ENCODE measurements around the gene RFX2.
"Not testable (repeated sequence)": the region's sequence is repeated elsewhere in the genome, so short reads cannot be mapped to it uniquely, and the experiment has no call there.

Gene RFX2

DNA sequence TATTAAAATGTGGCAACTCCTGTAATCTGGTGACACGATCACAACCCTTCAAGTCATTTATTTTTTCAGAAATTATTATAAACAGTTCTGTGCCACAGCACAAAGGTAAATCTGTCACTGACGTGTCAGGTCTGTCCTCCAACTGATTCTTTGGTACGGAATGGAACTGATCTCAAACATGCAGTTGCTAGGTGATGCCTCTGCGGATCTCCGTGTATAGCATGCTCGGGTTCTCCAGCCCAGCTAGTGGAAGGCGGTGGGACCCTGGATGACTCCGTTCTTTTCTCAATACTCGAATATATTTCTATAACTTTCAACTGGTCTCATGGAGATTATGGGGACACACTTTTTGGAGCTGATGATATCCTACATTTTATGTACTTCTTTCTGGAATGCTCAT lies 143.4 kb downstream of the RFX2 start:
- no peak for DNase-seq

DNA sequence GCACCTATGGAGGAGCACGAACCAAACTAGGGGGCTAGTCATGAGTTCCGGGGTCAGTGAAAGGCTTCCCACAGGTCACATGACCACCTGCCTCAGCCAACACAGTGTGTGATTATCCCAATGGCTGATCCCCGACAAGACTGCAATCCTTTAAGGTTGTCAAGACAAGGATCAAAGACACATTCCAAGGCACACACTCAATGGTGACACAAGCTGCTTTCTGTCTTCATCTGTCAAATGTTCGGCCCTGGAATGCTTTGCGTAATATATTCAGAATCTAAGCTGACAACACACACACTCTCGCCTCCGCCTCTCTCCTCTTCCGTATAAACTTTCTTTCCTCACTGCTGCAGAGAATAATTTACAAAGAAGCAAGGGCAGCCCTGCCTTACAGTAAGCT lies 144.1 kb downstream of the RFX2 start:
- no peak for DNase-seq

DNA sequence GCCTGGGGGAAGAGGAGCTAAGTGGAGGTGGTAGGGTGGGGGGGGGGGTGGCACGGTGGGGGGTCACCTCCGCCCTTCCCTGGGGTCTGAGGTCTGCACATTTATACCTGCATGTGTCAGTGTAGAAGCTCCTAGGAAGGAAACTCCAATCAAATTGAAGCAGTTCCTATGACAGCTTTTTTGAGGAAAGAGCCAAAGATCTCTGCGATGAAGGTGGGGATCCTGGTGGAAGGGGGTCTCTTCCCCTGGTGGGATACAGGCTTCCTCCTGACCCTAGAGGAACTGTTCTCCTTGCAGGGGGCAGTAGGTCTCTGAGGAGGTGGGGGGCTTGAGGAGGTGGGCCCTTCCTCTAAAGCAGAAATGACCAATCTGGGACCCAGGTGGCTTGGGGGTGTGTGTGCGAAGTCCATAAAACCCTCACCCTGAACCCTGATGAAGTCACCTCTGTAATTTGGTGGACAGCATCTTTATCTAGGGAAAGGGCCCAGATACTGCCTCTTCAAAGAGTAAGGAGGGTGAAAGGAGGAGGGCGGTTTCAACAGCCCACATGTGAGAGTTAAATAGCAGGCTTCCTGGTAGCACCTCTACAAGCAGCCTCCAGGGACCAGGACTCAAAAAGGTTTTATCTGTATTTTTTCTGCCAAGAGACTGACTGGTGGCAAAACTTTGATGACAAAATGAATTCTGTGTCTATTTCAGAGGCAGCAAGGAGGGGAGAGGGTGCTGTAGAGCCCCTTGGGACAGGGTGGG lies 145.3 kb downstream of the RFX2 start:
- no peak for DNase-seq

DNA sequence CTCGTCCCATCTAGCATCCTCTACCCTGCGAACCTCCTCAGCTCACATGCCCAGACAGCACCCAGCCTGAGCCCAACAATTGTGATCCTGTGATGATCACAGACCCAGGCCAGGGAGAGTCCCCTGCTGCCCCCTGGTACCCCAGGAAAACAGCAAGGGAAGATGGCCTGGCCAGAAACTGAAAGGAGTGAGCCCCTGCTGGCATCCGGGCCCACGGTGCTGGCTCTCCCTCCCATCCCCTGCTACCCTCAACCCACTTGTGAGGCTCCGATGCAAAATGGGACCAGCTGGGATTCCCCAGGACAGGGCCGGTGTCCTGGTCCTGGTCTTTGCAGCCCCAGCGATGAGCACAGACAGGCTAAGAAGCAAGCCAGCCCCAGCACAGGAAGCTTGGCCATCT lies 146.4 kb downstream of the RFX2 start:
- no peak for DNase-seq

DNA sequence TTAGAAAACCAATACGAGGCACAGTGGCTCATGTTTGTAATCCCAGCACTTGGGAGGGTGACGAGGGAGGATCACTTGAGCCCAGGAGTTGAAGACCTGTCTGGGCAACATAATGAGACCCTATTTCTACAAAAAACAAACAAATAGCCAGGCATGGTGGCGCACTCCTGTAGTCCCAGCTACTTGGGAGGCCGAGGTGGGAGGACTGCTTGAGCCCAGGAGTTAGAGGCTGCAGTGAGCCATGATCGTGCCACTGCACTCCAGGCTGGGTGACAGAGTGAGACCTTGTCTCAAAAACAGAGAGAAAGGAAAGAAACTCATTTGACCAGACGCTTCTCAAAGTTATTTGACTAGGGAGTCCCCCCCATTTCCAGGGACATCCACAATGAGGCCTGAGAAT lies 147.0 kb downstream of the RFX2 start:
- DNase-seq: not testable (repeated sequence)

DNA sequence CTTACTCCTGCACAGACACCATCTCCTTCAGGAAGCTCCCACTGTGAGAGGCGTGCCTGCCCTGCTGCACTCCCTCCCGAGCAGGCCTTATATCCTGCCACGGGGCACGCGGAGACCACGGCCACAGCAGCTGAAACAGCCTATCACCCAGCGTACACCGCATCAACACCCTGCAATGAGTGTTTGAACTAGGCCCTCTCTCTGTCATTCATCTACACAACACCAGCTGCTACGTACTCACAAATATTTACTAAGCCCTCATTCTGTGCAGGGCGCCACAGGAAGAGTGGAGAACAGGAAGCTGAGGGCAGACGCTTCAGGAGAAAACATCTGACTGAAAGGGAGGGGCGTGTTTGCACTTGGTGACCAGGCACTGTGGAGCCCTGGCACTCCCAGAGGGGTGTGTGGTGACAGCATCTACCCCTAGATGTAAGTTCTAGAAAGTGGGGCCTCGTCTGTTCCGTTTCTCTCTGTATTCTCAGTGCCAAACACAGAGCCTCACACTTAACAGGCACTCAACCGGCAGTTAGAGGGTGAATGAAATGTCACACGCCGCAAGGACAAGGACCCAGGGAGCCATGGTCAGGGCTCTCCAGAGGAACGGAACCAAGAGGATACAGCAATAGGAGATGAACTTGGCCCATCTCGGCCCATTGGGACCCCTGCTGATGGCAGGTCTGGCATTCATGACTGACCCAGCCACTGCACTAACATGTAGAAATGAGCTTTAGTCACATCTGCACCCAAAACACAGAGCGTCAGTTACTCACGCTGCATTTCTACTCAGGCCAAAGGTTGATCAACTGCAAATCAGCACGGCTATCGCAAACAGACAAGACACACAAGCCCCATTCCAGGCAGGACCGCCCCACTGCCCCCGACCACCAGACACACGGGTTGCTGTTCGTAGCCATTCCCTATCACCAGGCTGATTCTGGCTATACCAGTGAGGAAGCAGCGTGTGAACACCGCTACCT lies 148.0 kb downstream of the RFX2 start:
- DNase-seq: no peak

DNA sequence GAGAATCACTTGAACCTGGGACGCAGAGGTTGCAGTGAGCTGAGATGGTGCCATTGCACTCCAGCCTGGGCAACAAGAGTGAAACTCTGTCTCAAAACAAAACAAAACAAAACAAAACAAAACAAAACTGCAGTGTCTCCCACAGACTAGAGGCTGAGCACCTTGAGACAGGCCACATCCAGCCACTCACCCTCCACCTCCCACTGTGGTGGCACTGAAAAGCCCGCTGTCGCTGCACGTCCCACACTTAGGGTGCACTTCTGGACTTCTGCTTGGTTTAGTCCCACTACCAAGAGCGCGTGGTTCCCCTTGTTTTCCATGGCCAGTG lies 148.7 kb downstream of the RFX2 start:
- not testable (repeated sequence) for DNase-seq

DNA sequence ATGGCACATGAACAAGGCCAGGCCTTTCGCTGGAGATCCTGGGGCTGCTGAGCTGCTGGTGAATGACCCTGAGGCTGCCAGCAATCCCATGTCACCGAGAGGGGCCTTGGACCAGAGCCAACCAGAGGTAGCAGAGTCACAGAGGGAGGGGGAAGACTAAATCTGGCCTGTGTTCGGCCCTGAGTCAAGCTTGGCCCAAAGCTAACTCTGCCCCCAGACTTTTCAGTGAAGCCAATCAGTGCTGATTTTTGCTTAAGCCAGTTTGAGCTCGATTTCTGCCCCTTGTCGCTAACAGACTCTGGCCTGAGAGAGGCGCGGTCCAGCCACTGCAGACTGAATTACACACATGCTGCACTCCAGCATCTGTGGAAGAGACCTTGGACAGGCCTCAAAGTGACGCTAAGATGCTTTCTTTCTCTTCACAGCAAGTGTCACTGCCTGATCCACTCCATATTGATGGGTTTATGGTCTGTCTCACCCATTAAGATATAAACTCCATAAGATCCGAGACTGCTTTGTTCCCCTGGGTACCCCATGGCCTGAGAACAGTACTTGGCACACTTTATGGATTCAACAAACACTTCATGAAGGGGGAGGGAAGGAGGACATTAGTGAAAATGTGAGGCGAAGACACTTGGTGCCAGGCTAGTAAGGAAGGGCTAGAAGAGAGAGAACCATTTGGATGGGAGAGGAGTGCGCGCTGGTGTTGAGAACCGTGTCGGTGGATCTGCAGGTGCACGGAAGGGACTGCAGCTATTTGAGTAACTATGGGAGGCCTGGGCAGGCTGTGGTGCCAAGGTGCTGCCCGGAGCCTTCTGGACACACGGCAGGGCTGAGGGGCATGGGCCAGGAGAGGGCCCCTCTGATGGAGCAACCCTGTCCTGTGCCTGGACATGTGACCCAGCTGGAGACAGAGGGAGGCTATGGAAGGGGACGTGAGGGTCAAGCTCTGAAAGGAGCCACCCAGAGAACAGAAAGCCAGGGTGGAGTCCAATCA lies 150.0 kb downstream of the RFX2 start:
- no peak for DNase-seq

DNA sequence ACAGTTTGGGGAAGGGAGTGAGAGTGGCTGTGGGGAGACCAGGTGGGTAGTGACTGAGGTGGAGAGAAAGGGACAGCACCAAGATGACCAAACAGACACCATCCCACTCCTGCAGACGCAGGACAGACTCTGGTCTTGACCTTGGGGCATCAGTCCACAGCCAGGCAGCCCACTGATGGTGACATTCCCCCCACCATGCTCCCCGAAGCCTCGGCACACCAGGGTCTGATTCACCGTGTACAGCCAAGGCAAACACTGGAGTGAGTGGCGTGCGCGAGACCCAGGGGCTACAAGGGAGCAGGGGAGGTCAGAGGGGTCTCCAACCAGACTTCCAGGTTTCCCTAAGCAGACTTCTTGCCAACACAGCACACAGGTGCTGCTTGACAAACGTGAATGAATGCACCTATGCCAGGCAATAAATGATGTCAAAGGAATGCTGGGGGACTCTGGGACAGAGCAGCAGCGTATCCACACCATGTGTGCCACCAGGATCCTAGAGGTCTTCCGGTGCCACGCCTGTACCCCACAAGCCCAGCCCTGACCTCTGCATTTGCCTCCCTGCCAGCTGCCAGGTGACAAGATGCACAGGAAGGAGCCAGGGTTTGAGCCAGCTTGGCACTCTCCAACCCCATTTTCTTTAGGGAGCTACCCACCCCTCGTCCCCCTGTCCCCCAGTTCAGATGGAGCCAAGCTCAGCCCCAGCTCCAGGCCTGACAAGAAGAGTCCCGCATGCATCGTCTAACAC lies 150.9 kb downstream of the RFX2 start:
- DNase-seq: no peak

DNA sequence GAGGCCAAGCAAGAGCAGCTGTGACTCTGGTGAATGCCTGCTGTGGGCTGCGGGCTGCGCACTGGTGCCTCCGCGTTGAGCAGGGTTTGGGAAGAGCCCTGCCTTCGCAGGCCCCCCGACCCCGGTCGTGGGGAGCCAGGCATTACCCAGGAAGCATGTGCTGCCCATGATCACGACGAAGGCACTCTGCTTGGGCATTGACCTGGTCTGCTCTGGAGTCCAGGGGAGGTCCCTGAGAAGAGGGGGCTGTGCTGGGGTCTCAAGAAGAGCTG lies 151.5 kb downstream of the RFX2 start:
- DNase-seq: no peak

DNA sequence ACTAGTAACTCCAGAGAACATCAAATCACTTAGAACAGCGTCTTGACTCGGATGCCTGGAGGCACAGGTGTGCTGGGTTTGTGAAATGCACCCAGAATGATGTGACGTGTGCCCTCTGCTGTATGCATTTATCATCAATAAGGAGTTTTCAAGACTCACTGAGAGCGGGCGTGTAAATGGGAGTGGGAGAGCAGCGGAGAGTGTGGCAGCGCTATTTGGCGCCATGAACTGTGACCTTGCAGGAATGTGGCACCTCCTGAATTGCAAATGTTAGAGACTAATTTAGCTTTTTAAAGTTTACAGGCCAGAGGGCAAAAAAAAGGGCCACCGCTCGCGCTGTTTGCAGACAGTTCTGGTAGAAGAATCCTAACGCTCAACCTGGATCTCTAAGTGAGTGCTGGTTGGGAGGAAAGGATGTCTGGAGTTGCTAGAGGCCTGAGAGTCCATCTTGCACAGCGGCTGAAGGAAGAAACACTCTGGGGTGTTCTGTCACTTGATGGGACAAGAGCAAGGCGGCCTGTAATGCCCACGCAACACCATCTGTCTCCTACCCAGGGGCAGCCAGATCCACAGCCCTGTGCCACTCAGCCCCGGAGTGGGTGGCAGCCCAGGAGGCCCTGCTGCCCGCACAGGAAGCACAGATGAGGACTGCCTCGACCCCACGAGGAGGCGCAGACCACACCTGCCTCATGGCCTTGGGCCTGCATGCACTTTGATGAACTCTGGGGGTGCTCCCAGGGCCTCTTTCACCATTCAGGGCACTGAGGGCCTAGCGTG lies 152.0 kb downstream of the RFX2 start:
- DNase-seq: no peak

DNA sequence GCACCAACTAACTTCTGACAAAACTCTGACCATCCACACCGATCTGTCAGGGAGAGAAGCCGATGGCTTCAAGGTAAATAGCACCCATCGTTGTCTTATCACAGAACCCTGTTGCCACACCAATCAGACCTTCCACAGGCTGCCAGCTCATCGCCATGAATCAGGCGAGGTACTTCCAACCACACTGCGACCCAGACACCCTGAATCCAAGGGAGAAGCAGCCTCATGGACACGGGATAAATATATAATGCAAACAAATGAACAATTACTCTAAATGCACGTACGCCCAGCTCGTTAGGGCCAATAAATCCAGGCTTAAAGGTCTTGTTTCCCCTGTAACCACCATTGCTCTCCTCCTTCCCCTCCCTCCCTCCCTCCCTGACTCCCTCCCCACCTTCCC lies 153.1 kb downstream of the RFX2 start:
- DNase-seq: no peak

DNA sequence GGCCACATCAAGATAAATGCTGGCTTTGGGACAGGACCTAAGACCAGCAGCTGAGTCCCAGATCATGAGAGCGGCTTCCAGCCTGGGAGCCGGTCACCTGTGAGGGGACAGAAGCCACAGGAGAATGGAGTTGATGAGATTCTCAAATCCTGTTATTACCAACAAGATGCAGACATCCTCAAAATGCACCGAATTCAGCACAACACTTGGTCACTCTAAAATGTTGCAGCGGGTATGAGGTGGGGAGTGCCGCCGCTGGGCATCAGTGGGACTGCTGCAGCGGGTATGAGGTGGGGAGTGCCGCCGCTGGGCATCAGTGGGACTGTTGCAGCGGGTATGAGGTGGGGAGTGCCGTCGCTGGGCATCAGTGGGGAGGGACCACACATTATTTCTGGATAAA lies 153.6 kb downstream of the RFX2 start:
- DNase-seq: no peak

DNA sequence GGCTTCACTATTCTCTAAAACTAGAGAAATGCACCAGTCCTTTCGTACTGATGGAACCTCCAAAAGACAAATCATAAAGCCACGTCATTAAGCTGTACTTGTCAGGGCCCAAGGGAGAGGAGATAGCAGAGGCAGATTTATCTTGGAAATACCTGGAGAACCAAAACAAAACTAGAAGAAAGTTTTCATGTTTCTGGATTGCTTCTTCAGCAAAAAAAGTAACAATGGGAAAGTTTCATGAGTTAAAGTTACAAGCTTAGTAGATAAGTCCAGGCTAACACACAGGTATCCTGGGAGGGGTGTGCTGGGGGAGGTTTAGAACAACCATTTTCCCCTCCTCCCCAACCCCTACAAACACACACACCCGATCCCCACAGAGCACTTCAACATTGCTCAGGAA lies 154.0 kb downstream of the RFX2 start:
- DNase-seq: no peak

DNA sequence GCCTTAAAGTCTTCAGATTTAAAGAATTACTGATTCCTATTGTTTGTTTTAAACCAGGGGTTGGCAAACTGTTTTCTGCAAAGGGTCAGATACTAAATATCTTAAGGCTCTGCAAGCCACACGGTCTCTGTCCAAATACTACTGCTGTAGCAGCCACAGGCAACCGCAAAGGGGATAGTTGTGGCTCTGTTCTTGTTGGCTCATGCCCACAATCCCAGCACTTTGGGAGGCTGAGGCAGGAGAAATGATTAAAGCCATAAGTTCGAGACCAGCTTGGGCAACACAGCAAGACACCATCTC lies 154.7 kb downstream of the RFX2 start:
- no peak for DNase-seq

DNA sequence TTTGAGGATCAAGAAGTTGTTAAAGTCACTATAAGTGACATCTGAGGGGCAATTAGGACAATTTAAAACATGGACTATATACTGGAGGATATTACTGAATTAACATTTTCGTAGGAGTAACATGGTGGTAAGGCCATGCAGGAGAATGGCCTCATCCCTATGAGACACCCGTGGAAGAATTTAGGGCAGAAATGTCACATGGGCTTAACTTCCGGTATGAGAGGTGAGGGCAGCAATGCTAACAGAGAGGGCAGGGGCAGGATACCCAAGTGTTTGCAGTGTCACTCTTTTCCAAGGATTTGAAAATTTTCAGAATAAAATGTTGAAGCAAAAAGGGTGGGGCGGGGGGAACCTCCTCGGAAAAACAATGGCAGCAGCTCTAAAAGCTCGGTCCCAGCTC lies 156.0 kb downstream of the RFX2 start:
- no peak for DNase-seq

DNA sequence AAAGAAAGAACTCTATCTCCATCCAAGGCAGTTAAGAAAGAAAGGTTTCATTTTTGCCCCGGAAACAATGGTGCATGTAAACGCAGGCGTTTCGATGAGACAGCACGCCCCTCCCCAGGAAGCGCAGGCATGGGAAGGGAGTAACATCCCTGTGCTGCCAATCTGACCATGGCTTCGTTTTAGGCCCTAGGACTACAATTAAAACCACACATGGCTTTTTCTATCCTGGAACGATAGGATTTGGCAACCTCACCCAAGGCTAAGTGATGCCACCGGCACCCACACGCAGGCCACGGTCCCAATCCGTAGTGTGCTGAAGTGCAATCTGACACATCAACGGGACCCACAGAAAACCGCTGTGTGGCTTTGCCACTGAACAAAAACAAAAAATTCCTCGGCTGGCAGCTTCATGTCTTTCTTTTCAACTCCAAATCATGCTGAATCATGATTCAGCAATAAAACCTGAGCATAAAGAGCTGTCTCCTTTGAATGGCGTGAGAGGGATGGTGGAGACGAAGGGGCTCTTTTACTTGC lies 156.6 kb downstream of the RFX2 start:
- no peak for DNase-seq

DNA sequence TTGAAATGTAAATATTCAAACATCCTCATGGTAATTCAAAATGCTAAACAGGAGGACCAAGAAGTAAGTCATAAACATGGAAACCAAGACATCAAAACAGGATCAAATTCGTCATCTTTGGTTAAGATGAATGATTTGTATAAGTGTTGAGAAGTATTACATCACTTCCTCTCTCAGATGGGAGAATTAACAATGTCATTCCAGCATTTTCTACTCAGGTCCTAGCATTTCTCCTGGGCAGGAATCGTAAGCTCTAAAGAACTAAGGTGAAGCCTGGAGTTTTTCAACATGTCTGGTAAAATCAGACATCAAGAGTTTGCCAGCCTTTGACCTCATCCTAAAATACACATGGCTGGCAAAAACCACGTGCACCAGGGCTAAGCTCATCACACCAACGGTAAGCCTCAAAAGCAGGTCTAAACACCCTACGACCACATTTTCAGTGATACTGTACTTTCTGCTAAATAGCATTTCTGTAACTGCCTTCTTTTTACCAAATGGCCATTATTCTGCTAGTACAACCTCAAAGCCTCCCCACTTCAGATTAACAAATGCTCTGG lies 157.2 kb downstream of the RFX2 start:
- no peak for DNase-seq

DNA sequence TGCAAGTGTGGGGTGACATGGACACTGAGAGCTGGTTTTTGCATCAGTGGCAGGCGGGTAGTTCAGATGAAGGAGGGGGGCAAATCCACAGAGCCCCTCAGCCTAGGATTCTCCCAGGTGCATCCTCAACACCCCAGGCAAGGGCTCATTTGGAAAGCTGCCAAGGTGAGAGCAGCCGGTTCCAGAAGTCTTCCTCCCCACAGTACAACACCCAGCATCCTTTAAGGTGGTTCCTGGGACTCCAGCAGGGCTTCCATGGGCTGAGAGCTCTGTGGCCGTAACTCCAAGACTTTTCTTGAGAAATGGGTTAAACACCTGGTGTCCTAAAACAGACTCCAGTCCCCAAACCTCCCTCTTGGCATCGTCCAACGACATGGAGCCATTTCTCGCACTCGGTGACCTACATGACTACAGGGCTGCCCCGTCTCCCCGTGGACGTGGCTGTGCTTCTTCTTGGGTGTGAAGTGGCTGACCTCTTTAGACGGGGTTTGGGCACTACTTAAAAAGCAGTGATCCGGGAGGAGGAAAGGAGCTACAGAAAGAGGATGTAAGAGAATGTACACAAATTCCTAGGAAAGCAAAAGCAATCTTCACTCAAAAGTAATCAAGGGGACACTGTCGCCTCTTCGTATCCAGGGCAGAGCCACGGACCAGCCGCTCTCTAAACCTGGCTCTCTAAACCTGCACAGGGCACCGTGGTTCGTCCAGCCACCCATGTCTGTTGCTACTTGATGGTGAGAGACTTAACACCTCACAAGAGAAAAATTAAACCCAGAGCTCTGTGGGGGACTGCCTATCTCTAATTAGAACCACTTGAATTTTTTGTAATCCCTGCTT lies 157.9 kb downstream of the RFX2 start:
- DNase-seq: no peak

DNA sequence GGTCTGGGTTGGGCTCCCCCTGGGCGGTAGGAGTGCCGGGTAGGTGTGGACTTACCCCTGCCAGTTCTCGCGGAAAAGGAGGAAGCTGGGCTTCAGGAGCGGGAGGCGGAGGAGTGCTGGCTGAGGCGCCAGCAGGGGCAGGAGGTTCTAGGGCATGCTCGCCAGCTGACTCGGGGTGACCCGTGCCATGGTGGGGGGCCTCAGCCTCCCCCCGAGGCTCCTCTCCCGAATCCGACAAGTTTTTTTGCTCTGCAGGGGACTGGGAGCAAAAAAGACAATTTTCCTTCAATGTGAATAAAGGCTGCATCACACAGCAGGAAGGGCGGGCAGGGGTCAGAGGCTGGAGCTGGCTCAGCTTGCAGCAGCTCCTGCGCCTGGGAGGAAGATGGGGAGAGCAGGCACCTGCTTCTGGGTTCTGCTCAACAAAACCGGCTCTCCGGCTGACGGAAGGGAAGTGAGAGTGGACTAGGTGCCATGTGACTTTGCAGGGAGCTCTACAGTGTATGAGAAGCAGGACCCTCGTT lies 158.9 kb downstream of the RFX2 start:
- no peak for DNase-seq
